AG04450 (cell line): ENCODE results near the gene APOA4. TPM values are rescaled to one million over a fixed set of nuclear protein-coding genes. Genes with fewer than 3 reads are reported as not detected.

Experiments
- CTCF ChIA-PET: fragments of 300-600, 350-600 bp; formaldehyde crosslinking; extraction: SDS; loops from one replicate; lab custom pipeline; 2022; ENCODE audit warnings: antibody characterized with exemption, inconsistent platforms; lab: Charles Lee
- POLR2A ChIA-PET: fragments of 350-600 bp; formaldehyde crosslinking; extraction: SDS; loops from one replicate; lab custom pipeline; 2021; ENCODE audit warnings: antibody characterized with exemption, inconsistent platforms; lab: Yijun Ruan, JAX
- DNase-seq: peaks from one replicate; pipeline ENCODE4 v3.0.0-alpha.2; 2011; ENCODE audit warnings: low read depth, low spot score
- H3K27ac ChIP-seq: one replicate; pipeline ENCODE4 v1.5.1; 2012; ENCODE audit warnings: low read depth, low read length, control low read depth
- H3K27me3 ChIP-seq: one replicate; pipeline ENCODE4 v1.6.0; 2012; ENCODE audit warnings: low read length; ENCODE audit not compliant: control insufficient read depth, insufficient read depth
- H3K4me3 ChIP-seq: 2 replicates; pipeline ENCODE4 v1.5.1; 2011; ENCODE audit warnings: mild to moderate bottlenecking, low read depth, low read length, control low read depth
- H3K9me3 ChIP-seq: 2 replicates; pipeline ENCODE4 v1.5.1; 2012; ENCODE audit warnings: low read length; ENCODE audit not compliant: control insufficient read depth, insufficient read depth
- CTCF ChIP-seq: IDR thresholded peaks from 2 replicates; pipeline ENCODE4 v1.5.1; 2011; ENCODE audit warnings: low read depth, low read length, control low read depth, inconsistent platforms
- polyA plus RNA-seq: library from polyadenylated mRNA; depleted of rRNA; stranded (reverse); fragments of >200 nt; gene quantifications from 2 replicates; pipeline ENCODE4 v1.2.3, GENCODE V29; 2011

Gene APOA4
- polyA plus RNA-seq, 1 experiment: not detected

DNA sequence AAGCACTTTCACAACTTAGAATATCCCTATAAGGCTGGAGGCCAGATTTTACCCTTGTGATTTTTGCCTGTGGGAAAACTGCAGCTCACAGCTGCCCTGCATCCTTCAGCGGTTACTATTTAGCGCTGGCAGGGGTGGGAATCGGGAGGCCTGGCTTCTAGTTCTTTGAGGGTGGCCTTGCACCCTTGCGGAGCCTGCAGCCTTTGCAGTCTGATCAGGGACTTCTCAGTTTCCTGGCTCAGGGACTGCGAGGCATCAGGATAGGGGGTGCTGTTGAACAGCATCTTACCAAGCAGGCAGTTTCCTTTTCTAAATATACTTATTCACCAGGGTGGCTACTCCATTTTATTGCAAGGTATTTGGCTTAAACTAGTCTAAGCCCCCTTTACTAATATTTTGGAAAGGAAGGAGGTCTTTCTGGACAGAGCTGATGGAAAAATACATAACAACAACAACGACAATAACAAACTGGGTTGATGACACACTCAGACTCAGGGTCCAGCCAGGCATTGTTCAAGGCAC, 17.2 kb upstream of the APOA4 start:
- Histone ChIP-seq H3K27me3 (no peaks in the 10 kb centered on the region), H3K9me3 (no peaks in the 10 kb centered on the region), H3K27ac (no peak overlapping the region), H3K4me3 (no peak overlapping the region)
- ChIA-PET CTCF (interaction anchor here (0.9 to 2.6 kb wide), 3 partner anchors 13 to 49 kb away, joined by 3 to 12 read pairs (median 3); partner anchors contain the start of gene APOA5), POLR2A (no interaction called here)
- TF ChIP-seq CTCF: peak; percentile 40
- no peak for DNase-seq

GRCh38 chr11:116838321-116839084, 15.4 kb upstream of the APOA4 start:
- H3K27me3 ChIP-seq: no peaks in the 10 kb centered on the region
- no peak for TF ChIP-seq CTCF
- H3K27ac ChIP-seq: no peak overlapping the region
- no peak for DNase-seq
- no peaks in the 10 kb centered on the region for H3K9me3 ChIP-seq
- POLR2A ChIA-PET: no interaction called here
- CTCF ChIA-PET: no interaction called here
- H3K4me3 ChIP-seq: no peak overlapping the region

DNA sequence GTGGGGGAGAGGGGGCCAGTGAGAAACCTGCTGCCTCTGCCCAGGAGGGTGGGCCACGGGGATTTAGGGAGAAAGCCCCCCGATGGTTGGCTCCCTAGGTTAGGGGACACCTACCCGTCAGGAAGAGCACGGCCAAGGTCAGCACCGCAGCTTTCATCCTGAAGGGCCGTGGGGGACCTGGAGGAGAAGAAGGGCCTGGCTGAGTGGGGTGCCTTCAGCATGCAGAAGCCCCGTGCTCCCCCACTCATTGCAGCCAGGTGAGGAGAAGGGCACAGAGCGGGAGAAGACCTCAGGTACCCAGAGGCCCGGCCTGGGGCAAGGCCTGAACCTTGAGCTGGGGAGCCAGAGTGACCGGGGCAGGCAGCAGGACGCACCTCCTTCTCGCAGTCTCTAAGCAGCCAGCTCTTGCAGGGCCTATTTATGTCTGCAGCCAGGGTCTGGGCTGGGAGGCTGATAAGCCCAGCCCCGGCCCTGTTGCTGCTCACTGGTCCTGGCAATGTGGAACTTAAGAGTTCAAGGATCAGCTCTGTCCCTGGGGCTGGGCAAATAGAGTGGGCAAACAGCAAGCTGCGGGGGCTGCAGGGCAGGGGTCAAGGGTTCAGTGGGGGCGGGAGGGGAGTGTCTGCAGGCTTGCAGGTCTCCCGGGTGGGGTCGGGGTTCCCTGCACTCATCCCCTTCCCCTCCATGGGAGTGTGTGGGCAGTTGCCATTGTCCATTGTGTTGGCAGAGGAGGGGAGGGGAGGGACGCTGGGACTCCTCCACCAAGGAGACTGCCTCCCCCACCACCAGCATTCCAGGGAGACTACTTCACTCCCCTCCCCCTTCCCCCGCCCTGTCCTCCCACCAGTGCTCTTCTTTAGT, 14.4 kb upstream of the APOA4 start, which contains the start of gene APOA1:
TSS of gene APOA1 (minus strand) at position 392 of the 861 bp plus-strand sequence. CDS start at position 157, 235 bp downstream.
- no peak for TF ChIP-seq CTCF
- Histone ChIP-seq H3K27ac (no peak within 1 kb of the TSS), H3K9me3 (no peaks in the 10 kb centered on the region), H3K4me3 (no peak within 1 kb of the TSS), H3K27me3 (no peaks in the 10 kb centered on the region)
- ChIA-PET CTCF (interaction anchor here (0.6 to 5.3 kb wide), 5 partner anchors 15 to 90 kb away, joined by 3 to 138 read pairs (median 8); partner anchors contain the start of gene APOA5), POLR2A (no interaction called here)
- DNase-seq: no peak

DNA sequence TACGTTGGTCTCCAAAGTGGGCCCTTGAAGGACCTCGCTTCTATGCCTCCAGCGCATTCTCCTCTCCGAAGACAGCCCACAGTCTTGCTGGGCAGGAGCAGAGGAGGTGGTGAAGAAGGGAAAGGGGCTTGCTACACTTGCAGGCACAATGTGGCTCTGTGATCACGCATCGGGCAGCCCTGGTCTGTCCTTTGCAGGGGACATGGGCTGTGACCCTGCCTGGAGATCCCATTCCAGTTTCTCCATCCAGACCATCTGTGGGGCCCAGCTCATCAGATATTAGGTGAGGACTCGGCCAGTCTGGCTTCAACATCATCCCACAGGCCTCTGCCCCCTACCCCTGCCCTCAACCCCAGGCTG, 13.5 kb upstream of the APOA4 start:
- CTCF ChIA-PET: interaction anchor here (0.7 to 5.3 kb wide), 18 partner anchors 9 to 336 kb away, joined by 3 to 138 read pairs (median 6); partner anchors contain the start of genes APOA5 and ZPR1
- POLR2A ChIA-PET: interaction anchor here (1.2 to 1.8 kb wide), 3 partner anchors 49 to 262 kb away, joined by 3 to 8 read pairs (median 4); partner anchors contain the start of gene ZPR1
- no peak for TF ChIP-seq CTCF
- no peaks in the 10 kb centered on the region for H3K9me3 ChIP-seq
- H3K4me3 ChIP-seq: no peak overlapping the region
- DNase-seq: no peak
- H3K27me3 ChIP-seq: no peaks in the 10 kb centered on the region
- no peak overlapping the region for H3K27ac ChIP-seq
